HG03066 (cell line): ENCODE data around the gene CLEC3B.
"Not testable (repeated sequence)": the region's sequence is repeated elsewhere in the genome, so short reads cannot be mapped to it uniquely, and the experiment has no call there.

Source experiments
- ATAC-seq: cut with Tn5 transposase; IDR thresholded peaks from one replicate; pipeline ENCODE4 v1.9.1; 2021; ENCODE audit warnings: low read depth; ENCODE audit not compliant: unreplicated experiment

Gene CLEC3B

DNA sequence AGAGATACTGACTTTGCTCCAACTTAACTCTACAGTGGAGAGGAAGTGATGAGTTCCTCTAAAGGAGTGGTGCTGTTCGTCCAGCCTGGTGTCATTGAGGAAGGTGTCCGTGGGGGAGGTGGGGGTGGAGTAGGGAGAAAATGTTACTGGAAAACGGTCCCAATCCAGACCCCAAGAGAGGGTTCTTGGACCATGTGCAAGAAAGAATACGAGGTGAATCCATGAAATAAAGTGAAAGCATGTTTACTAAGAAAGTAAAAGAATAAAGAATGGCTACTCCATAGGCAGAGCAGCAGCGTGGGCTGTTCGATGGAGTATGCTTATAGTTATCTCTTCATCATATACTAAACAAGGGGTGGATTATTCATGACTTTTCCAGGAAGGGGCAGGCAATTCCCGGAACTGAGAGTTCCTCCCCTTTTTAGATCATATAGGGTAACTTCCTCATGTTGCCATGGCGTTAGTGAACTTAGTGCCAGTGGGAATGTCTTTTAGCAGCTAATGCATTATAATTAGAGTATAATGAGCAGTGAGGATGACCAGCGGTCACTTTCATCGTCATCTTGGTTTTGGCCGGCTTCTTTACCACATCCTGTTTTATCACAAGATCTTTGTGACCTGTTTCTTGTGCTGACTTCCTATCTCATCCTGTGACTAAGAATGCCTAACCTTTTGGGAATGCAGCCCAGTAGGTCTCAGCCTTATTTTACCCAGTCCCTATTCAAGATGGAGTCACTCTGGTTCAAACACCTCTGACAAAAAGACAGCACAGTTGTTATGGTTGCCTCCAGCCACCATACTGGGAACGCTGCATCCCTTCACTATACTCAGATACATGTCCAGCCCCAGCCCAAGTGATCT lies 38.6 kb downstream of the CLEC3B start:
- no peak for ATAC-seq

DNA sequence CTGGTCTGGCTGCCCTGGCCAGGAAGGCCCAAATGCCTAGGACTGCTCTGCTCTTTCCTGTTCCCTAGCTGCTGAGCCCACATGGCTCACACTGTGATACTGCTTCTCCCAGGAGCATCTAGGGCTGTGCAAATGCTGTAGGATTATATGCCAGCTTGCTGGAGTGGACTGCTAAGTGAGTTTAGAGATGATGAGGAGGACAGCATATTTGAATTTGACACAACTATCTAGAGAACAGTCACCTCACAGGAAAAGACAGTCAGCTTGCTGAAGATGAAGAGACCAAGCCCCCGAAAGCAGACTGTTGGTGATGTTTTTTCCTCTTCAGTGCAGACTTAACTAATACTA lies 39.2 kb downstream of the CLEC3B start:
- no peak for ATAC-seq

DNA sequence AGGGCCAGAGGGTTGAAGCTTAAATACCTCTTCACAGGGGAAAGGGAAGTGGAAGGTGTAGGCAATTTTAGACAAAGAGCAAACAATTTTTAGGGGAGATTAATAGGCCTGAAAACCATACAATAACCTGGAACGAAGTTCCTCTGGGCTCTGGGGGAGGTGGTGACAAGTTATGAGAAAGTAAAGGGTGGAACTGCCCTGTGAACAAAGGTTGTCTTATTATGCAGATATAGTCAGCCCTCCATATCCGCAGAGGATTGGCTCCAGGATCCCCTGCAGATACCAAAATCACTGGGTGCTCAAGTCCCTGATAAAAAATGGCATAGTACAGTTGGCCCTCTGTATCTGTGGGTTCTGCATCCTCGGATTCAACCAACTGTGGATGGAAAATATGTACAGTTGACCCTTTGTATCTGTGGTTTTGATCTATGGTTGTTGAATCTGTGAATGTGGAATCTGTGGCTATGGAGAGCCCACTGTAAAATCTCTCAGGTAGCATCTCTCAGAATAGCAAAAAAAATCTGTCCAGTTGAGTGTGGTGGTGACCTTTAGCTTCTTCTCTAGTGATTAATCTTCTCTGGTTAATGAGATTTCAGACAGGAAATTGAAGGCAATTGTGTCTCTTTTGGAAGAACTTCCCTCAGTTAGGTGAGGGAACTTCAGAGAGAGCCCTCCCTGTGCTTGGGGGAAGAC lies 40.2 kb downstream of the CLEC3B start:
- ATAC-seq = no peak

DNA sequence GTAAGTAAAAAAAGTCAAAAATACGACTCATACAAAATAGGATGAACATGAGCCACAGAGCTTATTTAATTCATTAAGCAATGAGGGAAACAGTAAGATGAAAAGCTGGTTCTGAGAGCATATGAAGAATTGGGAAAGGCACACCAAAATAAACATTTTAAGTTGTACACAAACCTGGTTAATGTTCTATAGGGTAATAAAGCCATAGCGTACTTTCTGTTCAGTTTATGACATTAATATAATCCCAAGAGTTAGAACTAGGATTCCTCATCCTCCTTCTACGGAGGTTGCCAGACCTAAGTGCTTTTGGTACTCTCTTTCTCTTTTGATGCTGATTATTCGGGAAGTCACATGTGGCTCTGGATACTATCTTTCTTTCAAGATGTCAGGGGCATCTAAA lies 41.4 kb downstream of the CLEC3B start:
- no peak for ATAC-seq

DNA sequence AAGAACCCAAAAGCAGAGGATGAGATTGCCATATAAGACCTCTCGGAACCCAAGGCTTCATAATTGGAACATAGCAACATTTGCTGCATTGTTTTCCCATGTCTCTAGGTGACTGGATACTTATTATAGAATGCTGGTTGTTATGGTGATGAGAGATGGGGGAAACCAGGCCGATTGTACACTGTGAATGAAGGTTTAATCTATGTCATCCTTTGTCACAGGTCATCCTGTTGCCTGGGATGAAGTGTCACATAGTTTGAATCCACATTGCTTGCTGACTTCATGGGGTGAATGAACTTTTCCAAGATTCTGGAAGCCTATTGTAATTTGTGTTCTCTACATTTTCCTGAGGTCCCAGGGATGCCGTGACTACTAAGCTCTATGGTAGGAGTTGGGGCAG lies 41.8 kb downstream of the CLEC3B start:
- no peak for ATAC-seq

DNA sequence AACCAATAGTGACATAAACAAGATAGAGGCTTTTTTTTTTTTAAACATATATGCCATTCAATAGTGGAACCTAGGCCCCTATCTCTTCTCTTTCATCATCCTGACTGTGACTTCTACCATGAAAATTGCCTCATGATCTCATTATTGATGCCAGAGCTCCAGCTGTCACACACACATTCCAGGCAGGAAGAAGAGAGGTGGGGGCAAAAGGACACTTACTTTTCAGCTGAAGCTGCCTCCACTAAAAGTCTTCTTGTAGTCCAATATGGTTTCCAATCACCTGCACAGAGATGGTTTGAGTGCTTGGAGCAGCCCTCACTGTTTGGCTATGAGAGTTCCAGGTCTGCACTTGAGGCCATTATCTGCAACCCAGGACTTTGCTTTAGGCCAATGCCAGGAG lies 45.0 kb downstream of the CLEC3B start:
- no peak for ATAC-seq

DNA sequence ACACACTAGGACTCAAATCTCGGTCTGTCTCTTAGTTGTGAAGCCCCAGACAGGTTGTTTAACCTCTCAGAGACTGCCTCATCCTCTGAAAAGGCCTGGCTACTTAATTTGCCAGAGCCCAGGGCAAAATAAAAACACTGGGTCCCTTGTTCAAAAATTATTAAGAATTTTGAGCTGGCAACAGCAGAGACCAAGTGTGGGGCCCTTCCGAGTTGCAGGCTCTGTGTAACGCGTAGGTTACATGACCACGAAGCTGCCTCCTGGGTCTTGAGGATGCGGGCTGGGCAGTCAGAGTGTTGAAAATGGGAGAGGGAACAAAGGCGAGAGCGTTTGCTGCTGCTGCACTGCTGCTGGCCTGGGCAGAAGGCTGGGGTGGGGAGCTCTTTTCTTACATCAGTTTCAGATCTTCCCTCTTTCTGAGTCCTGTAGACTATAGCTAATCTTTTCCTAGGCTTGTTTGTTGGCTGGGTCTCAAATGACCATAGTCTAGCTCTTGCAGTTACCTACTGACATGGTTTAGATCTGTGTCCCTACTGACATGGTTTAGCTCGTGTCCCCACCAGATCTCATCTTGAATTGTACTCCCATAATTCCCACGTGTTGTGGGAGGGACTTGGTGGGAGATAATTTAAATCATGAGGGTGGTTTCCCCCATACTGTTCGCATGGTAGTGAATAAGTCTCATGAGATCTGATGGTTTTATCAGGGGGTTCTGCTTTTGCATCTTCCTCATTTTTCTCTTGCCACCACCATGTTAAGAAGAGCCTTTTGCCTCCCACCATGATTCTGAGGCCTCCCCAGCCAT lies 49.9 kb downstream of the CLEC3B start:
- no peak for ATAC-seq

DNA sequence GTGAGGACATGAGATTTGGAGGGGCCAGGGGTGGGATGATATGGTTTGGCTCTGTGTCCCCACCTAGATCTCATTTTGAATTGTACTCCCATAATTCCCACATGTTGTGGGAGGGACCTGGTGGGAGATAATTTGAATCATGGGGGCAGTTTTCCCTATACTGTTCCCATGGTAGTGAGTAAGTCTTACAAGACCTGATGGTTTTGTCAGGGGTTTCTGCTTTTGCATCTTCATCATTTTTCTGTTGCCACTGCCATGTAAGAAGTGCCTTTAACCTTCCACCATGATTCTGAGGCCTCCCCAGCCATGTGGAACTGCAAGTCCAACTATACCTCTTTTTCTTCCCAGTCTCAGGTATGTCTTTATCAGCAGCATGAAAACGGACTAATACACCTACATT lies 52.2 kb downstream of the CLEC3B start:
- ATAC-seq = not testable (repeated sequence)

DNA sequence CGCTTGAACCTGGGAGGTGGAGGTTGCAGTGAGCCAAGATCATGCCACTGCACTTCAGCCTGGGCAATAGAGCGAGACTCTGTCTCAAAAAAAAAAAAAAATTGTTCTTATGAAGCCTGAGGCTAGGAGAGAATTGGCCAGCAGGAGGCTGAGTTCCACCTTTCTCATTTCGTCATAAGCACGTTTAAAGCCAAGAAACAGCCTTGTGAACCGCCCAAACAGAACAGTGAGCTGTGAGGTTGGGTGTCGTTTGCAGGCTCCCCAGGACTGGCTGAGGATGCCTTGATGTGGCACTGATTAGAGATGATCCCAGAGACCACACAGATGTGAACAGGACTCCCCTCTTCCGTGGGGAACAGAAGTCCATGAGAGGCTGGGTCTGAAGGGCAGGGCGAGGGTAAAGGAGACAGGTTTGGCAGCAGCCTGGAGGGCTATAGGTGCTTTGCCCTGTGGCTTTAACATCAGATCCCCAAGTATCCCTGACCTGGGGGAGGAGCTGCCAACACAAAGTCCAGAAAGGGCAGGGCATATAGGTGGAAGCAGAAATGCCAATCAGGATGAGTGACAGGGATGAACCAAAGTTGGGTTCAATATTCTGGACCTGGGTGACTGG lies 52.9 kb downstream of the CLEC3B start:
- ATAC-seq = no peak

DNA sequence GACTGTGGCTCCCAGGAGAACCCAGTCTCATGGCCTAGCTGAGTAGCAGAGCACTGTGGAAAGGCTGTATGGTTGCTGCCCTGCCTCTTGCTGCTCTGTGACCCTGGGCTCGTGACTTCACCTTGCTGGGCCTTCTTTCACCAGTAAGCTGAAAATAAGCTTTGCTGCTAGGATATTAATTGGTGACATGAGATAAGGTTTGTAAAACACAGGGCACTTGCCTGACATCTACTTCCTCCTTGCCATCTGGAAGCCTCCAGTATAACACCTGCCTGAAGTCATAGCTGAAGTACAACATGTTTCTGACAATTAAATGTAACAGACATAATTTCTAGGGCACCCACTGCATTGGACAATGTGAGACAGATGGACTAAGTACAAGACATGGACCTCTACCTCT lies 53.6 kb downstream of the CLEC3B start:
- ATAC-seq = no peak

DNA sequence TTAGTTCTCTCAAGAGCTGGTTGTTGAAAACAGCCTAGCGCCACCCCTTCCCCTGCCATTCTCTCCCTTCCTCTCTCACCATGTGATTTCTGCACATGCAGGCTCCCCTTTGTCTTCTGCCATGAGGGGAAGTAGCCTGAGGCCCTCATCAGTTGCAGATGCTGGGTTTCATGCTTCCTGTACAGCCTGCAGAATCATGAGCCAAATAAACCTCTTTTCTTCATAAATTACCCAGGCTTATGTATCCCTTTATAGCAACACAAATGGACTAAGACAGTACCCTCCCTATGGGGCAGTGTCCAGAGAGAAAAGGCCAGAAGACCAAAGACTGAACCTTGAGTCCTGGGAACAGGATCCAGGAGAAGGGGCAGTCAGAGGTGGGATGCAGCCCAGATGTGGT lies 54.7 kb downstream of the CLEC3B start:
- no peak for ATAC-seq

DNA sequence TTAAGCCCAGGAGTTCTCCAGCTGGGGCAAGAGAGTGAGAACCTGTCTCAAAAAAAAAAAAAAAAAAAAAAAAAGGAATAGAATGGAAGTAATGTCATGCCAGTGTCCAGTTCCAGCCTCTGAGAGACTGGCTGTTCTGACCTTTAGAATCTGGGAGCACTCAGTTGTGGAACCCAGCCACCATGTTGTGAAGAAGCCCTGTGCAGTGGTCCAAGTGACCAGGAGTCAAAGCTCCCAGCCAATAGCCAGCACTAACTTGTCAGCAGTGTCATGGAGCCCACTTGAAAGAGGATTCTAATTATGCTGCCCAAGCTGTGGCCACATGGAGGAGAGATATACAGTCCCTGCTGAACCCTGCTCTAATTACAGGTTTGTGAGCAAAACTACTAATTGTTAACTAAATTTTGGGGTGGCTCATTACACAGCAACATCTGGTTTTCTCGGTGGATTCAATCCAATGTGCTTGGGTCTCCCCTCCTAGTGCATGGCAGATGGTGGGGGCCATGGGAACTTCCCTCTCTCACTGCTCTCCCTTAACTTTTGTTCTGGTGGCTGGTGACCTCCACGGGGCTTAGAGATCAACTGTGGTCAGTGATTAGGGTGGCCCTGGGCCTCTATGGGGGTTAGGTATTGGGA lies 55.5 kb downstream of the CLEC3B start:
- no peak for ATAC-seq

DNA sequence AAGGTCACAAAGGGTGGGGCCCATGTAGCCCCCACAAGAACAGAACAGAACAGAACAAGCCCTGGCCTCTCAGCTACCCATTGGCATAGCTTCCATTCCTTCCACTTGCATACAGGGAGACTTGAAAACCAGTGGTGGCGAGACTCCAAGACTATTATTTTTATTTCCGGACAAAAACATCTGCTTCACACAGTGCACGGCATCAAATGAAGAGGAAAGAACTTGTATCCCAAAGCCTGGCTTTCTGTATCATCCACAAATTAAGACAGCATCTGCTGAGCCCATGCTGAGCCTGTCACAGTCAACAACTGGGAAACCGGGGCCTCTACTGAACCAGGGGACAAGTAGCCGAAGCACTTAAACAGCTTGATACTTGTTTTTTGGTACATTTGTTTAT lies 56.0 kb downstream of the CLEC3B start:
- no peak for ATAC-seq

DNA sequence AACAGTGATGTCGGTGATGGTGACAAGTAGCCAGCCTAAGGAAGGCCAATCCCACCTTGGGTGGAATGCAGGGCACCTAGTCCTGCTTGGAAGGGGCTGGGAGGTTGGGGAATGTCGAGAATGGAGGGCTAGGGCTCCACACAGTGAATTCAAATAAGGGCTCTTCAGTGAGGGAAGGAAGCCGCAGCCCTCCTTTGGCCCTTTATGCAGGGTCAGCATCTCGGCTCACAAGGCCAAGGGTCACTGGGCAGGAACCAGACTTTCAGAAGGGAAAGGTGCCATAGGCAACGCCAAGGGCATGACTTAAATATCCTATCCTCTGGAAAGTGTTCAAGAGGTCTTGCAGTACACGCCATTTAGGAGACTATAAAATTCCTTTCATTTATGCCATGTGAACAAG lies 56.9 kb downstream of the CLEC3B start:
- ATAC-seq = no peak

DNA sequence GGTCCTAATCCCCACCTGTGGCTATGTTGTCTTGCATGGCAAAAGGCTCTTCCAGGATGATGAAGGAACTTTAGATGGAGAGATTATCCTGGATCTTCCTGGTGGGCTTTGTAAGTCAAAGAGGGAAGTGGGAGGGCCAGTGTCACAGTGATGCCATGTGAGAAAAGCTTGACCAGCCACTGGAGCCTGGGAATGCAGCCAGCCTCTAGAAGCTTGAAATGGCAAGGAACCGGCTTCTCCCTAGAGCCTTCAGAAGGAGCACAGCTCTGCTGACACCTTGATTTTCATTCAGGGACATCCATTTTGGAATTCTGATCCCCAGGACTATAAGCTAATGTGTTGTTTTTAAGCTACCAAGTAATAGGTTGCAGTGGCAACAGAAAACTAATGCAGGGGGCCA lies 58.3 kb downstream of the CLEC3B start:
- no peak for ATAC-seq

DNA sequence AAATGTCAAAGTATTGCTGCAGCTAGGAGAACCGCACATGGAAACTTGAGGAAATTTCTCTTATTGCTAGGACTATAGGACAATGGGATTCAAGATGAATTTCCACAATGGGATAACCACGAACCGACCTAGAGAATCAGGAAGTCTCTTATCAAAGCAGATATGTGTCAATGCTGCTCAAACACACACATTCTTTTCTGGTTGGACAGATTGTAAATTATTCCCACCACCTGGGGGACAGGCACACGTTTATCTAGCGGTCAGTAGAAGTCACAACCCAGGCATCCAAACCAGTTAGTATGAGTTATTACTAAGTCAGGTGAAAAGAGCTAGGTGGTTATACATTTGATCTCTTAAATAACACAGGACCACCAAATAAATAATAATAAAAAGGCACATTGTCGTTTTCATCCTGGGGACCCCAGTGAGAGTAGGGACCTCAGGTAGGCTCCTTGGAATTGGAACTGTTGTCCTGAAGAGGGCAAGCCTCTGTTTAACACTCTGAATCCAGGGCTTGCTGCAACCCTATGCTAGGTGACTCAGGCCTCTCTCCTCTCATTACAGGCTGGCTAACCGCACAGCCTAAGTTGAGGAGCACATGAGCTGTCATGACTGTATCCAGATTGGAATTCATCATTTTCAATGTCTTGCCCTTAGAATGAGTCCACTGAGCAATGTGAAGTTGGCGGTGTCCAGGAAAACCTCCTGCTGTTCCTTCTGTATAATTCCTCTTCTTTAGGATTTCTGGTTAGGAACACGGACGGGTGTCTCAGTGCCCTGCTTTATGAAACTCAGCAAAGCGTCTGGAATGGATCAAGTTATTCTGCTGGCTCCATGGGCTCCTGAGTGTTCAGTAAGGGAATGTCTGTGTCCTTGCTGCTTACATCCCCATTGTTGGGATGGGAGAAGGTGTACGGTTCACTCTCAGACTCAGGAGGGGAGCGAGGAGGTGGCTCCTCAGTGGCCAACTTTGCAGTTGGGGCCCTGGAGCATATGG lies 59.0 kb downstream of the CLEC3B start:
- ATAC-seq = no peak
